Heart left ventricle (tissue), 13 donors: ENCODE results near the gene PLCB4.

ENCODE experiments used
- POLR2A ChIP-seq, 2 donors: fragments of 450-650 bp; IDR thresholded peaks; one replicate each; pipeline ENCODE4 v1.6.1; 2017; ENCODE audit warnings: antibody characterized with exemption in 2 of 2, mild to moderate bottlenecking in 2 of 2, moderate library complexity in 2 of 2
- TF ChIP-seq, protein P1 (sequence below), 12 donors: fragments of 200-600 bp; sonication (generic) in 4 of 12; IDR thresholded peaks; one replicate each; pipeline versions ENCODE4 v1.5.0 to v1.8.0; 2018 to 2022; ENCODE audit warnings: antibody characterized with exemption in 12 of 12, mild to moderate bottlenecking in 5 of 12
- donor health status: ischemic (EF 13 %, LVEDD 7.1; RV severe dilation, severe dysfunction).
- donor health status: DM: no; HTN: yes; CAD: no.
- donor health status: DM: no; HTN: no; CAD: no.
- donor health status: ischemic (EF 25% LVEDD 6.9; RV normal size, moderate dysfunction).
- donor health status: ischemic (EF 25% LVEDD 5.7; RV mildly dilated, moderate dysfunction).
- donor health status: ischemic (EF 35%, LVEDD 5.7; RV mildly dilated, moderate dysfunction).
- donor health status: nonischemic (EF 11% LVEDD 7.7; RV severe dilation, severe dysfunction).
- donor health status: DM: yes; HTN: yes; CAD: no.
- donor health status: PGD.
- donor health status: ischemic (EF 29% LVEDD 5.4; RV normal size, mild dysfunction).
- donor health status: nonischemic (EF 23%, LVEDD 6.1; RV moderate dilation, normal function).

DNA sequence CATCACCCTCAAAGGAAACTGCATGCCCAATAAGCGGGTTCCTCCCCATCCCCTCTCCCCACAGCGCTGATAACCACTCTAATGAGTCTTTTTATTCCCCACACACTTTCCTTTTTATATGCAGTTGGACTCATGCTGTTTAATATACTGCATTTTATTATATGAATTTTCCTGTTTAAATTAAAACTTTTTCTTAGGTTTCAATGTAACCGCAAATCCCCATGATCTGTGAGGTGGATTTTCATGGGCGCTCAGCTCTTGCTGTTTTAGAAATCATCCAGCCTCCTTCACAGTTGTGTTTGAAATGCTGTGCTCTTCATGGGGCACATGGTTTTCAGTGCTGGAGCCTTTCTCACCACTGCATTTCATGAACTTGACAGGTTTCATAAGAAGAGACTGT, 280.4 kb downstream of the PLCB4 start:
- TF ChIP-seq POLR2A (IDR thresholded peaks at IDR 0.05): no peak
- TF ChIP-seq, protein P1, sequence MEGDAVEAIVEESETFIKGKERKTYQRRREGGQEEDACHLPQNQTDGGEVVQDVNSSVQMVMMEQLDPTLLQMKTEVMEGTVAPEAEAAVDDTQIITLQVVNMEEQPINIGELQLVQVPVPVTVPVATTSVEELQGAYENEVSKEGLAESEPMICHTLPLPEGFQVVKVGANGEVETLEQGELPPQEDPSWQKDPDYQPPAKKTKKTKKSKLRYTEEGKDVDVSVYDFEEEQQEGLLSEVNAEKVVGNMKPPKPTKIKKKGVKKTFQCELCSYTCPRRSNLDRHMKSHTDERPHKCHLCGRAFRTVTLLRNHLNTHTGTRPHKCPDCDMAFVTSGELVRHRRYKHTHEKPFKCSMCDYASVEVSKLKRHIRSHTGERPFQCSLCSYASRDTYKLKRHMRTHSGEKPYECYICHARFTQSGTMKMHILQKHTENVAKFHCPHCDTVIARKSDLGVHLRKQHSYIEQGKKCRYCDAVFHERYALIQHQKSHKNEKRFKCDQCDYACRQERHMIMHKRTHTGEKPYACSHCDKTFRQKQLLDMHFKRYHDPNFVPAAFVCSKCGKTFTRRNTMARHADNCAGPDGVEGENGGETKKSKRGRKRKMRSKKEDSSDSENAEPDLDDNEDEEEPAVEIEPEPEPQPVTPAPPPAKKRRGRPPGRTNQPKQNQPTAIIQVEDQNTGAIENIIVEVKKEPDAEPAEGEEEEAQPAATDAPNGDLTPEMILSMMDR (IDR thresholded peaks at IDR 0.05): no peak
